Adipose tissue (tissue), 3 donors: Measurements from ENCODE around the gene CLEC16A. TPM values are rescaled to one million over a fixed set of nuclear protein-coding genes. Genes with fewer than 3 reads are reported as not detected.

Experiments used
- polyA plus RNA-seq, 3 donors: library from polyadenylated mRNA; stranded (reverse); fragments of 200-250 nt; gene quantifications; one replicate each; pipeline ENCODE4 v1.2.3, GENCODE V29; 2013
- donor health status: healthy with polysubstance abuse.
- donor health status: Bipolar disorder and iron deficiency.
- donor health status: healthy.

Gene CLEC16A
- polyA plus RNA-seq, 3 donors = 4.9 to 10.9 (median 7.9) TPM

Other genes with a start within 250 kb of the CLEC16A start
- under 1 TPM in 2 of 3 donors, not detected in 1; 0.10 to 0.28 TPM for gene TEKT5, start 249.6 kb upstream of the CLEC16A start, polyA plus RNA-seq
- gene NUBP1, start 200.7 kb upstream of the CLEC16A start, polyA plus RNA-seq = 10 to 100 TPM; 26.9 to 31.1 (median 31.0) TPM
- gene TVP23A, start 125.8 kb upstream of the CLEC16A start, polyA plus RNA-seq = under 1 TPM; 0.06 to 0.56 (median 0.49) TPM
- gene CIITA, start 67.4 kb upstream of the CLEC16A start, polyA plus RNA-seq = 10 to 100 TPM in 1 of 3 donors, 1 to 10 TPM in 2; 2.9 to 12.1 (median 7.6) TPM
- gene DEXI, start 2.1 kb upstream of the CLEC16A start, polyA plus RNA-seq = 10 to 100 TPM; 26.2 to 45.1 (median 44.9) TPM